Gastrocnemius medialis (tissue), 4 donors: Measurements from ENCODE around the gene PTMA. TPM values are rescaled to one million over a fixed set of nuclear protein-coding genes. Genes with fewer than 3 reads are reported as not detected.

ENCODE experiments used
- ATAC-seq, 2 donors: fragments of 150-250 bp; one replicate each; pipeline ENCODE4 v1.9.1; 2016
- DNase-seq, 2 donors: peaks; one replicate each; pipeline ENCODE4 v3.0.0-alpha.2; 2019
- H3K27ac ChIP-seq, 4 donors: fragments of 200-600 bp; sonication (generic); 1 replicate in 1 of 4; 2 replicates in 3 of 4; pipeline ENCODE4 v1.5.1; 2016 to 2018; ENCODE audit warnings: mild to moderate bottlenecking in 2 of 4, moderate library complexity in 1 of 4
- H3K27me3 ChIP-seq, 3 donors: fragments of 200-600 bp; sonication (generic) in 2 of 3; 1 replicate in 1 of 3; 2 replicates in 2 of 3; pipeline versions ENCODE4 v1.5.1 to v1.6.0; 2016 to 2019; ENCODE audit warnings: mild to moderate bottlenecking in 1 of 3, moderate library complexity in 1 of 3
- H3K36me3 ChIP-seq, 2 donors: fragments of 200-600 bp; sonication (generic) in 1 of 2; one replicate each; pipeline ENCODE4 v1.5.1; 2017 to 2018
- H3K4me1 ChIP-seq, 2 donors: fragments of 200-600 bp; sonication (generic) in 1 of 2; one replicate each; pipeline ENCODE4 v1.5.1; 2016 to 2017; ENCODE audit warnings: mild to moderate bottlenecking in 2 of 2
- H3K4me3 ChIP-seq, 4 donors: fragments of 200-600 bp; sonication (generic) in 3 of 4; 1 replicate in 1 of 4; 2 replicates in 3 of 4; pipeline ENCODE4 v1.5.1; 2016 to 2019; ENCODE audit warnings: mild to moderate bottlenecking in 2 of 4
- H3K9me3 ChIP-seq, 3 donors: fragments of 200-600 bp; sonication (generic) in 2 of 3; 1 replicate in 1 of 3; 2 replicates in 2 of 3; pipeline ENCODE4 v1.5.1; 2016 to 2019
- POLR2A ChIP-seq, 2 donors: fragments of 450-650 bp; IDR thresholded peaks; one replicate each; pipeline ENCODE4 v1.6.1; 2017; ENCODE audit warnings: antibody characterized with exemption in 2 of 2, mild to moderate bottlenecking in 2 of 2, moderate library complexity in 2 of 2
- in situ Hi-C, 4 donors: fragments of 200-750 bp; cut with MboI; loops; one replicate each; pipeline versions ENCODE4 v1.15.0 to v1.8.0; 2017; ENCODE audit warnings: low sequenced_read_pairs in 4 of 4
- intact Hi-C: fragments of 100-400 bp; cut with DNase I; formaldehyde crosslinking; loops from one replicate; pipeline ENCODE4 v1.15.1; 2023; ENCODE audit warnings: low total_unique reads
- total RNA-seq, 4 donors: library from RNA; depleted of rRNA; stranded (reverse); fragments of >200 nt; gene quantifications; one replicate each; pipeline versions ENCODE4 v1.1.0 to v1.2.3, GENCODE V29; 2016
- TF ChIP-seq, protein P1 (sequence below), 5 experiments: fragments of 450-650 bp in 3 of 5; fragments of 200-600 bp in 2 of 5; sonication (generic) in 2 of 5; IDR thresholded peaks in 4 of 5; conservative IDR thresholded peaks in 1 of 5; 1 replicate in 4 of 5; 2 replicates in 1 of 5; pipeline ENCODE4 v1.5.1; 2016 to 2019; ENCODE audit warnings: antibody characterized with exemption in 5 of 5, mild to moderate bottlenecking in 3 of 5, moderate library complexity in 3 of 5

Gene PTMA
- total RNA-seq, 4 donors from 2014 or later = 121 to 177 (median 174) TPM

DNA sequence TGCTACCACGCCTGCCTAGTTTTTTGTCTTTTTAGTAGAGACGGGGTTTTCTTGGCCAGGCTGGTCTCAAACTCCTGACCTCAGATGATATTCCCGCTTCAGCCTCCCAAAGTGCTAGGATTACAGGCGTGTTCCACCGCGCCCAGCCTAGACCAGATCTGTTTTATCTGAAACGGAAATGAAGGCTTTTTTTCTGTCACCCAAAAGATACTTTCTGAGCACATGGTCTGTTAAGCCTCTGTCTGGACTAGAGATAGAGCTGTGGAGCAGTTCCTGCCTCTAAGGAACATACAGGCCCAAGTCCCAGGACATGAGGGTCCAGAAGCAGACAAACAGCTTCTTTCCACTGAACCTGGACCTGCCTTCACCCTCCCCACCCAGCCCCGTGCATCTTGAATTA, 43.6 kb upstream of the PTMA start:
- no peaks in the 10 kb centered on the region for H3K9me3 ChIP-seq
- ATAC-seq = no peak
- no peaks in the 10 kb centered on the region for H3K27me3 ChIP-seq
- H3K4me3 ChIP-seq = no peak overlapping the region
- H3K27ac ChIP-seq = peak overlapping the region; percentile 86 to 100 (median 98)
- in situ Hi-C loops = loop anchor here in 1 of 4 donors (5.0 kb wide), 1 partner anchor 52 kb away; no protein-coding TSS in a partner anchor
- H3K36me3 ChIP-seq = no peaks in the 10 kb centered on the region
- peaks cover 19 to 27% of the 10 kb centered on the region in 2 donors for H3K4me1 ChIP-seq
- intact Hi-C loops = no loop called here
- TF ChIP-seq, protein P1, sequence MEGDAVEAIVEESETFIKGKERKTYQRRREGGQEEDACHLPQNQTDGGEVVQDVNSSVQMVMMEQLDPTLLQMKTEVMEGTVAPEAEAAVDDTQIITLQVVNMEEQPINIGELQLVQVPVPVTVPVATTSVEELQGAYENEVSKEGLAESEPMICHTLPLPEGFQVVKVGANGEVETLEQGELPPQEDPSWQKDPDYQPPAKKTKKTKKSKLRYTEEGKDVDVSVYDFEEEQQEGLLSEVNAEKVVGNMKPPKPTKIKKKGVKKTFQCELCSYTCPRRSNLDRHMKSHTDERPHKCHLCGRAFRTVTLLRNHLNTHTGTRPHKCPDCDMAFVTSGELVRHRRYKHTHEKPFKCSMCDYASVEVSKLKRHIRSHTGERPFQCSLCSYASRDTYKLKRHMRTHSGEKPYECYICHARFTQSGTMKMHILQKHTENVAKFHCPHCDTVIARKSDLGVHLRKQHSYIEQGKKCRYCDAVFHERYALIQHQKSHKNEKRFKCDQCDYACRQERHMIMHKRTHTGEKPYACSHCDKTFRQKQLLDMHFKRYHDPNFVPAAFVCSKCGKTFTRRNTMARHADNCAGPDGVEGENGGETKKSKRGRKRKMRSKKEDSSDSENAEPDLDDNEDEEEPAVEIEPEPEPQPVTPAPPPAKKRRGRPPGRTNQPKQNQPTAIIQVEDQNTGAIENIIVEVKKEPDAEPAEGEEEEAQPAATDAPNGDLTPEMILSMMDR (IDR thresholded peaks at IDR 0.05 in 4 of 5, conservative IDR thresholded peaks at IDR 0.05 in 1 of 5) = no peak
- no peak for TF ChIP-seq POLR2A (IDR thresholded peaks at IDR 0.05)
- no peak for DNase-seq

DNA sequence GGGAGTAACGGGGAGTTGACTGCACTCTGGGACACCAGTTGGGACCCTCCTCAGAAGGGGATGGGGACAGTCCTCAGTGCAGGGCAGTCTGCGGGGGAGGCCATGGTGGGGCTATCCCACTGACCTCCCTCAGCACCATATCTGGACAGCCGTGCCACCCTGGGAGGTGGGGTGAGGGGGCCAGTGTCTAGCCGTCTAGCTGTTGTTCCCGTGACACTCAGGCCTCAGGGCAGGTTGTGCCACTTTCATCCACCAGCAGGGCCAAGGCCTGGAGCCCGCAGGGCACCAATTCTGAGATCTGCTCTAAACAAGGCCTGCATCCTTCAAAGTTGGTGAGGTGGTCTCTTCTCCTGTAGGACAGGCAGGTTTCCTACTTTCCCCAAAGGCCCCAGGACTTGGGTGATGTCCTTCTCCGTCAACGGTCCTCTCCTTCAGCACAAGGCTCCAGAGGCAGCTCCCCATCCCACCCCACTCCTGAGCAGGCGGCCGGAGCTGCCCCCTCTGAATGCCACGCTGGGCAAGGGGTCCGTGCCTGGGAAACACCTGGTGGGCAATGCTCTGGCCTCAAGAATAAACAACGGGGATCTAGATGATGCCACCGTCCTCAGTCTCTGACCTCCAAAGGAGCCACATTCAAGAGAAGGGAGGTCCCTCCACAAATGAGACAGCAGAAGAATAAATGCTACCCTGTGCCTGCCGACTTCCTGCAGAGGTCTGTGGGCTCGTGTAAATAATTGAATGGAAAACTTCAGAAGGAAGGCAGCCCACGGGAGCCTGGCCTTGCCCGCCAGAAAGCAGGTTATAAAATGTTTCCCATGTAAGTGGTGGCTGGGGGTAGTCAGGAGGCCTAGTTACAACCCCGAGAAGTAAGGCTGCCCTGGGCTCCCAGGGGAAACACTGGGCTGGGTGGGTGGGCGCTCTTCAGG, 42.8 kb upstream of the PTMA start:
- intact Hi-C loops (loop anchor here (1.0 to 2.0 kb wide), 3 partner anchors 22 to 53 kb away; partner anchors contain the start of gene PTMA), in situ Hi-C loops (loop anchor here in 1 of 4 donors (5.0 kb wide), 1 partner anchor 53 kb away; no protein-coding TSS in a partner anchor)
- H3K27me3 ChIP-seq = no peaks in the 10 kb centered on the region
- H3K27ac ChIP-seq = peak overlapping the region; percentile 86 to 100 (median 98)
- no peaks in the 10 kb centered on the region for H3K36me3 ChIP-seq
- ATAC-seq (no peak), DNase-seq (no peak)
- H3K9me3 ChIP-seq = no peaks in the 10 kb centered on the region
- no peak for TF ChIP-seq POLR2A (IDR thresholded peaks at IDR 0.05)
- TF ChIP-seq, protein P1 (IDR thresholded peaks at IDR 0.05 in 4 of 5, conservative IDR thresholded peaks at IDR 0.05 in 1 of 5) = no peak
- H3K4me3 ChIP-seq = peak overlapping the region; percentile 50 to 77 (median 65)
- H3K4me1 ChIP-seq = peaks cover 19 to 27% of the 10 kb centered on the region in 2 donors

DNA sequence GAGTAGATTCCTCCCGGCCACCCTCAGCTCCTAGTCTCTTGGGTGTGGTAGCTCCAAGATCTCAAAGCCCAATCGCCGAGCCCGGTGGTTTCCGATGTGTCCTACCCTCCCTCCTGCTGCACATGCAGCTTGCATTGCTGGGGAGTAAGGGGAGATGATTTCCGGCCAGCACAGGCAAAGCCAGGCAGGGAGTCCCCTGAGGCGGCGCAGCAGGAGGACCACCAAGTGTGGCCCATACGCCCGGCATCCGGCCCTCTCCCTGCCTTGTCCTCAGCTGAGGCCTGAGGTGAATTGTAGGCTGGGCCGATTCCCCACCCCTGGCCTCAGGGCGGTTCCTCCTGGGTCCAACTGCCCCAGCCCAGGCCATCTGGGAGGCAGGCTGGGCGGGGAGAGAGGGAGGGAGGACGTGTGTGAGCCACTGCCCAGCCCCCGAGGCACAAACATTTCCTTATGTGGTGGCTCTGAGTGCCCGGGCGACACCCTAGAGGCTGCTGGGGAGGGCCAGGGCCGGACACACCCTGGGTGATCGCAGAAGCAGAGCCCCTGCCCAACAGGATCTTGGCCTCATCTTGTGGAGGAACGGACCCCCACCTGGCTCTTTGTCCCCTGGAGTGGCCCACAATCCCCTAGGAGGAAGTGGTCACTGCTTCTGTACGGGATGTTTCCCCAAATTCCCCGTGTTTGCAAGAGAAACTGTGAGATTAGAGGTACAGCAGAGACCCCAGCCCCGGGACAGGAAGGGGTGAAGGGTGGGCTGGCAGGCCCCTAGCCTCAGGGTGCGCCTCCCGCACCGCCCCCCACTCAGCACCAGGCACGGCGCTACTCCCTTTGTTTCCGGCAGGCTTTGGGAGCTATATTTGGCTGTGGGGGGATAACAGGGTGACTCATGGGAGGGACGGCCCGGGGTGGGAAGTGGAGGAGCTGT, 41.9 kb upstream of the PTMA start:
- peak; percentile 90 to 96 for TF ChIP-seq POLR2A (IDR thresholded peaks at IDR 0.05)
- TF ChIP-seq, protein P1 (IDR thresholded peaks at IDR 0.05 in 4 of 5, conservative IDR thresholded peaks at IDR 0.05 in 1 of 5) = peak in 4 of 5 experiments; percentile 4 to 35 (median 20)
- peaks cover 19 to 27% of the 10 kb centered on the region in 2 donors for H3K4me1 ChIP-seq
- H3K27me3 ChIP-seq = no peaks in the 10 kb centered on the region
- ATAC-seq = peak; percentile 76
- H3K9me3 ChIP-seq = no peaks in the 10 kb centered on the region
- H3K36me3 ChIP-seq = no peaks in the 10 kb centered on the region
- H3K27ac ChIP-seq = peak overlapping the region; percentile 86 to 100 (median 98)
- intact Hi-C loops (loop anchor here (1.0 to 2.0 kb wide), 3 partner anchors 23 to 54 kb away; partner anchors contain the start of gene PTMA), in situ Hi-C loops (loop anchor here in 1 of 4 donors (5.0 kb wide), 1 partner anchor 54 kb away; no protein-coding TSS in a partner anchor)
- peak; percentile 96 to 98 for DNase-seq
- peak overlapping the region; percentile 50 to 77 (median 65) for H3K4me3 ChIP-seq

DNA sequence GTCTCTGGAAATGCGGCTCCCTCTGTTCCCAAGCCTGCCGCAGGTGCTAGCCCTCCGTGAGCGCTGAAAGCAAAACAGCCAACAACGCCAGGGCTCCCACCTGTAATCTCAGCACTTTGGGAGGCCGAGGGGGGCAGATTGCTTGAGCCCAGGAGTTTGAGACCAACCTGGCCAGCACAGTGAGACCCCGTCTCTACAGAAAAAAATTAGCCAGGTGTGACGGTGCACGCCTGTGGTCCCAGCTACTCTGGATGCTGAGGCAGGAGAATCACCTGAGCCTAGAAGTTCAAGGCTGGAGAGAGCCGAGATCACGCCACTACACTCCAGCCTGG, 41.3 kb upstream of the PTMA start:
- ATAC-seq (peak; percentile 2 to 5), DNase-seq (no peak)
- peak overlapping the region; percentile 50 to 77 (median 65) for H3K4me3 ChIP-seq
- TF ChIP-seq, protein P1 (IDR thresholded peaks at IDR 0.05 in 4 of 5, conservative IDR thresholded peaks at IDR 0.05 in 1 of 5) = no peak
- TF ChIP-seq POLR2A (IDR thresholded peaks at IDR 0.05) = no peak
- no peaks in the 10 kb centered on the region for H3K27me3 ChIP-seq
- peak overlapping the region; percentile 86 to 100 (median 98) for H3K27ac ChIP-seq
- no peaks in the 10 kb centered on the region for H3K9me3 ChIP-seq
- peaks cover 19 to 27% of the 10 kb centered on the region in 2 donors for H3K4me1 ChIP-seq
- intact Hi-C loops (loop anchor here (2.0 kb wide), 1 partner anchor 54 kb away; no protein-coding TSS in a partner anchor), in situ Hi-C loops (loop anchor here in 1 of 4 donors (5.0 kb wide), 1 partner anchor 55 kb away; no protein-coding TSS in a partner anchor)
- no peaks in the 10 kb centered on the region for H3K36me3 ChIP-seq
